HL-60 (cell line): ENCODE results near the gene ANKS3.

Source experiments
- CTCF ChIP-seq: IDR thresholded peaks from one replicate; pipeline ENCODE4 v1.5.1; 2011; ENCODE audit warnings: low read length, control low read depth, inconsistent platforms; ENCODE audit not compliant: insufficient read depth
- POLR2AphosphoS5 ChIP-seq: IDR thresholded peaks from 2 replicates; pipeline ENCODE4 v1.6.1; 2012; ENCODE audit warnings: low read depth

DNA sequence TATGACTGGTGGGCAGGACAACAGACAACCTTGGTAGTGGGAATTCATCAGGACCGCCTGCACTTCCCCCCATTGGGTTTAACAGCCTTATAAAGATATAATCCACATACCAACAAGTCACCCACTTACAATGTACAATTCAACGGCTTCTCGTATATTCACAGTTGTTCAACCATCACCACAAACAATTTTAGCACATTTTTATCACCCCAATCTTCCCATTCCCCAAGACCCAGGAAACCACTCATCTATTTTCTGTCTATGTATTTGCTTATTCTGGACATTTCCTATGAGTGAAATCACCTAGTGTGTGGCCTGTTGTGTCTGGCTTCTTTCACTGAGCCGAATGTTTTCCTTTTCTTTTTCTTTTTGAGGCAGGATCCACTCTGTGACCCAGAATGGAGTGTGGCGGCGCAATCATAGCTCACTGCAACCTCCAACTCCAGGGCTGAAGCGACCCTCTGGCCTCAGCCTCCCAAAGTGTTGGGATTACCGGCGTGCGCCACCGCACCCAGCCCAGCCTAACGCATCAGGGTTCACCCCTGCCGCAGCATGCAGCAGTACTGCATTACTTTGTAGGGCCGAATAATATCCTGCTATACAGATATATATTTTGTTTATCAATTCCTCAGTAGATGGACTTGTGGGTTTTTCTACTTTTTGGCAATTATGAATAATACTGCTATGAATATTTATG lies 10.9 kb downstream of the ANKS3 start:
- TF ChIP-seq CTCF (no peak), POLR2AphosphoS5 (no peak)
